Measurements from ENCODE around the gene EFCAB14.

The EFCAB14 gene

DNA sequence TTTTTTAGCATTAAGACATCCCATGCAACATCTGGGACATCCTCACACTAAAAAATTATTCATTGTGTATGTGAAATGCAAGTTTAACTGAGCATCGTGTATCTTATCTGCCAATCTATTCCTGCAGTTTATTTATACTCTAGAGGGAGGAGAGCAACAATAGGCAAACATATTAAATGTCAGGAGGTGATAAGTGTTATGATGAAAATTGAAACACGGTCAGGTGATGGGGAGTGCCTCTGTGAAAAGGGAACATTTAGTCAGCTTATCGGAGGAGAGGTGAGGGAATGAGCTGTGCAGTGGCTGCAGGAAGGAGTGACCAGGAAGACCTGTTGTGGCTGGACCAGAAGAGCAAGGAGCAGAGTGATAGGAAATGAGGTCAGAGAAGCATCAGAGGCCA, 775 bp upstream of the EFCAB14 start:
- H3K27me3 ChIP-seq (replicated peaks; ENCODE audit: control insufficient read depth, insufficient read depth, low read length), result no peaks in the 10 kb centered on the region
- H3K36me3 ChIP-seq (ENCODE audit: control insufficient read depth, insufficient read depth, low read length), result peaks cover 4% of the 10 kb centered on the region
- no peak for TF ChIP-seq CTCF (IDR thresholded peaks at IDR 0.05; ENCODE audit: insufficient read depth, low read length, poor library complexity, severe bottlenecking)
- no peak overlapping the region; the same call in 1 of the 2 replicates for H3K4me3 ChIP-seq (replicated peaks; ENCODE audit: low read depth, low read length)
- no peak for DNase-seq (ENCODE audit: extremely low read depth, insufficient read length)

DNA sequence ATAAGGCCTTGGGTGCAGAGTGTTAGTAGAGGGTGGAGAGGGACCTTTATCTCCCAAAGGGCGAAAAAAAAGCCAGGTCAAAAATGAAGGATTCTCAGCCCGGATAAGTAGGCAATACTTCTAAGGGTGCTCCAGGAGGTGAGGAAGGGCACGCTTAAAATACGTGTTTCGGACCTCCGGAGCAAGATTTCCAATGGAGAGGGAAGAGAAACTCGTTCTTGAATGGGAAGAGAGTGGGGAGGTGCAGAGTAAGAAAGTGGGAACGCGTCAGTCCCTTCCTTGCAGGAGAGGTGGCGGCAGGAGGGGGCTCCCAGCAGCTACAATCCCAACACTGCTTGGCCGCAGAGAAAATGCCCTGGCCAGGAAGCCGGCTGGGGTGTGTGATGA, 581 bp downstream of the EFCAB14 start:
- no peak for TF ChIP-seq CTCF (IDR thresholded peaks at IDR 0.05; ENCODE audit: insufficient read depth, low read length, poor library complexity, severe bottlenecking)
- no peak for DNase-seq (ENCODE audit: extremely low read depth, insufficient read length)
- H3K36me3 ChIP-seq (ENCODE audit: control insufficient read depth, insufficient read depth, low read length), result peaks cover 5% of the 10 kb centered on the region

DNA sequence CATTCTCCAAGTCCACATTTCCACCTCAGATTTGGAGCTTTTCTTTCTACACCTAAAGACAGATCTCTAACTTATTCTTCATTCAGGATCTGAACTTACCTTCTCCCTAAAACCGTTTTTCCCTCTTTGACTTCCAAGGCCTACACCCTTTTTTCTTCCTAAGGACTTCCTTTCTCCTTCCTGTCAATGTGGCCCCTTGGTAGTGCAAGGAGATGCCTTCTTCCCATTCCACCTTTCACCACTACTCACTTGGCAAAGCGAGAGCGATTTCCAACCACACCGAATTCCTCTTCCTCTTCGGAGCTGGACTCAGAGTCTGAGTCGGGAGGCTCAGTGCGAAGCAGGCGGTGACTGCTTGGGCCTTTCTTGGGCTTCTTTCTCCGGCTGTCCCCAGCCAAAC, 1.3 kb downstream of the EFCAB14 start:
- peak overlapping the region; percentile 93 for H3K4me3 ChIP-seq (replicated peaks; ENCODE audit: low read depth, low read length)
- peaks cover 5% of the 10 kb centered on the region for H3K36me3 ChIP-seq (ENCODE audit: control insufficient read depth, insufficient read depth, low read length)
- DNase-seq (ENCODE audit: extremely low read depth, insufficient read length), result no peak
- TF ChIP-seq CTCF (IDR thresholded peaks at IDR 0.05; ENCODE audit: insufficient read depth, low read length, poor library complexity, severe bottlenecking), result no peak
- no peaks in the 10 kb centered on the region for H3K27me3 ChIP-seq (replicated peaks; ENCODE audit: control insufficient read depth, insufficient read depth, low read length)

More for the DNA sequence above, 581 bp downstream of the EFCAB14 start:
- no peaks in the 10 kb centered on the region for H3K27me3 ChIP-seq (replicated peaks; ENCODE audit: control insufficient read depth, insufficient read depth, low read length)
- peak overlapping the region; percentile 93 for H3K4me3 ChIP-seq (replicated peaks; ENCODE audit: low read depth, low read length)

DNA sequence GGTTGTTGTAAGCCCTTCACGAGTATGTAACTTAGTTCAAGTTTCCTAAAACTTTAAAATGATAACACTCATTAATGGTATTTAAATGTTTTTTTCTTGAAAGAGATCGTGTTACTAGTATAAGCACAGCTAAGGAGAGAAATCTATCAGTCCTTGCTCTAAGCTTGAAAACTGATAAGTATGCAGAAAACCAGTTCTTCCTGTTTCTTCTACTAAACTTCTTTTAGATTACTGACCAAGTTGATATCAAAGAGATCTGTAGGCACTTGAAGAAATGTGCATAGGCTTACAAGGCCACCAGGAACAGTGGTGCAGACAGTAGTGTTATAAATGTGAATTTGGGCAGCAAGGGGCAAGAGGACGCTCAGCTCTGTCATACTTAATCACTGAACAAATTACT, 3.9 kb downstream of the EFCAB14 start:
- TF ChIP-seq CTCF (IDR thresholded peaks at IDR 0.05; ENCODE audit: insufficient read depth, low read length, poor library complexity, severe bottlenecking), result no peak
- H3K27me3 ChIP-seq (replicated peaks; ENCODE audit: control insufficient read depth, insufficient read depth, low read length), result no peaks in the 10 kb centered on the region
- no peak for DNase-seq (ENCODE audit: extremely low read depth, insufficient read length)
- H3K4me3 ChIP-seq (replicated peaks; ENCODE audit: low read depth, low read length), result no peak overlapping the region
- H3K36me3 ChIP-seq (ENCODE audit: control insufficient read depth, insufficient read depth, low read length), result peaks cover 5% of the 10 kb centered on the region

DNA sequence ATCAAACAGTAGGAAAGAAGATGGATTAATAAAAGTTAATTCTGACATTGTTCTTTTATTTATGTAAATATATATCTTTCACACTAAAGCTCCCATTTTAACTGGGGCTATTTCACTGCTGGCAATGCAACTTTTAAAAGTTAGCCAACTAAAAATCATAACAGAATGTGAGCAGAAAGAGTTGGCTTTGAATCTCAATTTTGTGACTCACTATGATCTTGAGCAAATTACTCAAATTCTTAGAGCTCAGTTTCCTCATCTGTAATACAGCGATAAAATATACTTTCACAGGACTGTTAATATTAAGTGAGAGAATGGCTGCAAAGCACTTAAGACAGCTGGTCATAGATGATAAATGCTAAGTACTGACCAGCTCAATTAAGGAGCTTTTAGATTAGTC, 10.8 kb downstream of the EFCAB14 start:
- Histone ChIP-seq H3K4me3 (replicated peaks; ENCODE audit: low read depth, low read length) (no peak overlapping the region), H3K27me3 (replicated peaks; ENCODE audit: control insufficient read depth, insufficient read depth, low read length) (no peaks in the 10 kb centered on the region), H3K36me3 (ENCODE audit: control insufficient read depth, insufficient read depth, low read length) (peaks cover 7% of the 10 kb centered on the region)
- TF ChIP-seq CTCF (IDR thresholded peaks at IDR 0.05; ENCODE audit: insufficient read depth, low read length, poor library complexity, severe bottlenecking), result no peak
- no peak for DNase-seq (ENCODE audit: extremely low read depth, insufficient read length)

GRCh38 chr1:46705408-46705807, 13.5 kb downstream of the EFCAB14 start:
- Histone ChIP-seq H3K4me3 (replicated peaks; ENCODE audit: low read depth, low read length) (no peak overlapping the region), H3K27me3 (replicated peaks; ENCODE audit: control insufficient read depth, insufficient read depth, low read length) (no peaks in the 10 kb centered on the region), H3K36me3 (ENCODE audit: control insufficient read depth, insufficient read depth, low read length) (peaks cover 10% of the 10 kb centered on the region)
- DNase-seq (ENCODE audit: extremely low read depth, insufficient read length), result no peak
- no peak for TF ChIP-seq CTCF (IDR thresholded peaks at IDR 0.05; ENCODE audit: insufficient read depth, low read length, poor library complexity, severe bottlenecking)
